HG02938 (cell line): Measurements from ENCODE around the gene UBE3C.
"Not testable (repeated sequence)": the region's sequence is repeated elsewhere in the genome, so short reads cannot be mapped to it uniquely, and the experiment has no call there.

Source experiments
- ATAC-seq: cut with Tn5 transposase; IDR thresholded peaks from one replicate; pipeline ENCODE4 v1.9.1; 2021; ENCODE audit warnings: mild to moderate bottlenecking, moderate library complexity; ENCODE audit not compliant: unreplicated experiment

The UBE3C gene

DNA sequence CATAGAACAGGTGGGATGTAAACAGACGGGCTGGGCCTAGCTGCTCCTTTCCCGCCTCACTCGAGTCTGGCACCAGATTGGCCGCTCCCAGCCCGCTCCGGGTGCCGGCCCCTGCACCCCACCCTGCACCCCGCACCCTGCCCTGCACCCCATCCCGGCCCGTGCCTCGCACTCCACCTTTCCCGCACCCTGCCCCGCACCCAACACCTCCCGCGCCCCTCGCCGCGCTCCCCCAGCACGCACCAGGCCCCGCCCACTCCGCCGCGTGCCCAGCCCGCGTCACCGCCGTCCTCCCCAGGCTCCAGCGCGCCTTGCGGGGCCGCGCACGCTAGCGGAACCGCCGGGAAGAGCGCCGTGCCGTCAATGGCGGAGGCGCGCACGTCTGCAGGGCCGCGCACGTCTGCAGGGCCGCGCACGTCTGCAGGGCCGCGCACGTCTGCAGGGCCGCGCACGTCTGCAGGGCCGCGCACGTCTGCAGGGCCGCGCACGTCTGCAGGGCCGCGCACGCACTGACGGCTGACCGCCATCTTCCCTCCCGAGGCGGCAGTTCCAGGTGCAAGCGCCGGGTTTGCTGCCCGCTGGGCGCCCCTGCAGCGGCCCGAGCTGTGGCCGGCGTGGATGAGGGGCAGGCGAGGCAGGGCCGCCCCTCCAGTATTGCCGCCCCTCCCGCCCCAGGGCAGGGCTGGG lies at the start of gene UBE3C:
Gene UBE3C, plus strand, starts transcription at position 503 of the 687 bp plus-strand sequence. CDS start 347 bp downstream, outside the sequence.
- ATAC-seq, result peak; percentile 63

DNA sequence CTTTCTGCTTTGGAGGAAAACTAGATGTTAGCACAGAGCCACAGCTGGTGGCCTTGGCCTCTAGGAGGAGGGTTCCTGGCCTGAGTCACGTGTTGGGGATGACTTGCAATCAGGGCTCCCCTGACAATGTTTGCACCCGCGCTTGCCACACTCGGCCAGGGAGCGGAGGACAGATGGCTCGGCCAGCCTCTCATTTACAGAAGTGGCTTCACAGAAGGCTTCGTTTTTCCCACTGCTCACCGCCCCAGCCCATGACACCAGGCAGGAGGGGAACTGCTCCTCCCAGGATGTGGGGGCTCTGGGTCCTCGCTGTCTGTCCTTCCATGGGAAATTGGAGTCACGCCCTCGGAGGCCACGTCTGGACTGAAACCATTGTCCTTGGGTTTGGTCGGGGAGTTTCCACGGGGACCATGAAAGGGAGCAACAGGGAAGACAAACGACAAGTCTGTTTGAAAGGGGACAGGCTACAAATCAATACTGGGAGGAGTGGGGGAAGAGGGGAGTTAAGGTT lies 49.6 kb upstream of the UBE3C start:
- ATAC-seq, result no peak

DNA sequence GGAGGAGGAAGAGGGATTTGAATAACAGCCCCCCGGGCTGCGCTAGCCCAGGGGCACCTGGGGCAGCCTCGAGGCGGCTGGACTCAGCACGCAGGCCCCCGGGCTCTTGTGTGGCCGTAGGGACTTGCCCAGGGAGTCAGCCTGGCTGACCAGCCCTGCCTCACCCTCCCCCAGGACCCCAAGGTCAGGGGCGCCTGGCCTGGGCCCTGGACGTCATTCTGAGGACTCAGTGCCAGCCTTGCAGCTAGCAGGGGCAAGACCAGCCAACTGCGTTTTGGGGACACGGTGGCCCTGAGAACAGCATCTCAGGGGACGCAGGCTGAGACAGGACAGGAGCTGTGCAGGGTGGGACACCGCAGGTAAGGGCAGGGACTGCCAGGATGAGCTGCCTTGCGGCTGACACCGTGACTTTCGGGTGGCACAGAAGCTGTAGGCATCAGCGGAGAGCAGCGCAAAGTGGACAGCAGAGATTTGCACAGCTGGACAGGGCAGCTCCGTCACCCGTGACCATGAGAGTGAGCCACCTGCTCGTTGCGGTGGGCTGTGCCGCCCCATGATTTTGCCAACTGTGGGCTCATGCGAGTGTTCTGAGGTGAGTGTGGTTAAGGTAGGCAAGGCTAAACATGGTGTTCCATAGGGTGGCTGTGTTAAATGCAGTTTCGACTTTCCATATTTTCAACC lies 48.1 kb upstream of the UBE3C start:
- ATAC-seq, result no peak

DNA sequence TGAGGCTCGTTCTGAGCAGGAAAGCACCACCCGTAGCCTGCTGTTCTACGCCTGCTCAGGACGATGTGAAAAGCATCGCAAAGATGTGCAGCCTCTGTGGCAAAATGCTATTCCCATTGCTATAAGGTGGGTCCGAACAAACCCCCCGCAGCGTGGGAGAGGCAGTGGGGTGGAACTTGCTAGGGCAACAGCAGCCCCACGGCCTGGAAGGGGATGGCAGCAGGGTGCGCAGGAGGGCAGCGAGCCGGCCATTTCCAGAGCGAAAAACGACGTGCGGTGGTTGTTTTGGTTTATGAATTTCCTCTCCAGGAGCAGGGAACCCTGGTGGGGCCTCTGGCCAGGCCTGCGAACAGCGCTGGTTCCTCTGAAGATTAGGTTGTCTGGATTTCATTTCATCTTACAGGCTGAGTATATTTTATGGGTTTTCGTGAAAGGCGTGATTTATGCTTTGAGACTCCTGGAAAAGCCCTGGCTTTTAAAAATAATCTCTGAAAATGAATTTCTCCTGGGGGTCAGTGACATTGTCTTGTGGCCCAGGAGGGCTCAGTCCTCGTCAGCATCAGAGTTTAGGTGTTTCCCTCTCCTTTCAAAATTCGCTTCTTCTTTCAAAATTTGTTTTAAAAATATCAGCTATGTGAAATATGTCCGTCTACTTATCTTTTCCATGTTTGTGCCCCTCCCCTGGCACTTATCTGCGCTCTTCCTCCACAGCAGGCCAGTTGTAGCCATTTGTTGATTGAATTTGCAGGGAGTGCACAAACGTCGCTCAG lies 42.3 kb upstream of the UBE3C start:
- no peak for ATAC-seq

DNA sequence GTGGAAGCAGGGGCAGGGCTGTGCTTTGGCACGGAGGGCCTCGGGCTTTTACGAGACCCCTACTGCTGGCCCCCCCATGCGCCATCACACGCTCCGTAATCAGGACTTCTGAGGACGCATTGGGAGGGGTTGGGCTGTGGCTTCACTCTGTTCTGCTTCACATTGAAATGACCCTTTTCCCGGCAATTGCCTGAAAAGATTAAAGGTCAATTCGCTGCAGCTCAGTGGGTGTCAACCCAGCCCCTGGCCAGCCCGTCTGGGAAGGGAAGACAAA lies 41.7 kb upstream of the UBE3C start:
- ATAC-seq, result no peak

DNA sequence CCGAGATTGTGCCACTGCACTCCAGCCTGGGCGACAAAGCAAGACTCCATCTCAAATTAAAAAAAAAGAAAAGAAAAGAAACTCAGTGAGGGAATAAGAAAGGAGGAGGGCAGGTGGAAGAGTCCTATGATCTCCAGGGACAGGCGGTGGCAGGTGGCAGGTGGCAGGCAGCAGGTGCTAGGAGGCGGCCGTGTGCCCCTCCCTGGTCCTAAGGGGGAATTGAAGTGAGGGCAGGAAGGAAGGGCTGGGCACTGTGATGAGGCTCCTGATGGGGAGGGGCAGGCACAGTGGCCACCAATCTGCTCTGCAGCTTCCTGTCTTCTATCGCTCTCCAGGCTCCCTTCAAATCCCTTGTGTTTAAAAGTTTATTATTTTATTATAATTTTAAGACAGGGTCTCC lies 41.2 kb upstream of the UBE3C start:
- ATAC-seq, result no peak

DNA sequence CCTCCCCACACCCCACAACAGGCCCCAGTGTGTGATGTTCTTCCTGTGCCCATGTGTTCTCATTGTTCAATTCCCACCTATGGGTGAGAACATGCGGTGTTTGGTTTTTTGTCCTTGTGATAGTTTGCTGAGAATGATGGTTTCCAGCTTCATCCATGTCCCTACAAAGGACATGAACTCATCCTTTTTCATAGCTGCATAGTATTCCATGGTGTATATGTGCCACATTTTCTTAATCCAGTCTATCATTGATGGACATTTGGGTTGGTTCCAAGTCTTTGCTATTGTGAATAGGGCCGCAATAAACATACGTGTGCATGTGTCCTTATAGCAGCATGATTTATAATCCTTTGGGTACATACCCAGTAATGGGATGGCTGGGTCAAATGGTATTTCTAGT lies 38.7 kb upstream of the UBE3C start:
- ATAC-seq, result not testable (repeated sequence)

DNA sequence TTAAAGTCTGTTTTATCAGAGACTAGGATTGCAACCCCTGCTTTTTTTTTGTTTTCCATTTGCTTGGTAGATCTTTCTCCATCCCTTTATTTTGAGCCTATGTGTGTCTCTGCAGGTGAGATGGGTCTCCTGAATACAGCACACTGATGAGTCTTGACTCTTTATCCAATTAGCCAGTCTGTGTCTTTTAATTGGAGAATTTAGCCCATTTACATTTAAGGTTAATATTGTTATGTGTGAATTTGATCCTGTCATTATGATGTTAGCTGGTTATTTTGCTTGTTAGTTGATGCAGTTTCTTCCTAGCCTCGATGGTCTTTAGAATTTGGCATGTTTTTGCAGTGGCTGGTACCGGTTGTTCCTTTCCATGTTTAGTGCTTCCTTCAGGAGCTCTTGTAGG lies 35.1 kb upstream of the UBE3C start:
- ATAC-seq, result not testable (repeated sequence)

DNA sequence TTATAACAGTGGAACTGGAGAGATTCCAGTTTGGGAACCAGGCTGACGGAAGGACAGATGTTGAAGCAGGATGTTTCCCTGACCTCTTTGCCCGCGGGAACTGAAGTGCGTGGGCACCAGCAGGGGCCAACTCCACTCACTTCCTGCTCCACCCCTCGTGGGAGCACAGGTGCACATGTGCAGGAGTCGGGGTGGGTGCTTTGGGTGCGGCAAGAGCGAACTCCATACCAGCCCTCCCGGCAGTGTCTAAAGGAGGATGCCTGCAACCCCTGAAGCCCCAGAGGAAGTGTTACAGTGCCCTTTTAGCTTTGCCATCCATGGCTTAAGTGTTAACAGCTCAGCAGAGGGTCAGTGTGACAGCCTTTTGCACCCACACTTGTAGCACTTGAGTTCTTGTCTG lies 27.4 kb upstream of the UBE3C start:
- ATAC-seq, result no peak

DNA sequence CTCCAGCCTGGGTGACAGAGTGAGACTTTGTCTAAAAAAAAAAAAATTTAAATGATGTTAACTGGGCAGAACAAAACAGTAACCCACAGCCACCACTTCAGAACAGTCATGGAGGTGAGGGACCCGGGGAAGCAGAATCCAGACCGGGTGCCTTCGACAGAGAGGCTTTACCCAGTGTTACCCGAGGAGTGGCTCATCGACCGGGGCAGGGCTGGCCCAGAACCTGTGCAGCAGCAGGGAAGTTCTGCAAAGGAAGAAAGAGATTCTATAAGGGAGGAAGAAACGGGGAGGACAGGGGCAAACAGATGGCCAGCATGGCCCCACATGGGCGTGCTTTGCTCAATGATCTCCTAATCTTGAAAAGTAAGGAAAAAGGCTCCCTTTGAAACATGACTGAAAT lies 26.0 kb upstream of the UBE3C start:
- no peak for ATAC-seq

DNA sequence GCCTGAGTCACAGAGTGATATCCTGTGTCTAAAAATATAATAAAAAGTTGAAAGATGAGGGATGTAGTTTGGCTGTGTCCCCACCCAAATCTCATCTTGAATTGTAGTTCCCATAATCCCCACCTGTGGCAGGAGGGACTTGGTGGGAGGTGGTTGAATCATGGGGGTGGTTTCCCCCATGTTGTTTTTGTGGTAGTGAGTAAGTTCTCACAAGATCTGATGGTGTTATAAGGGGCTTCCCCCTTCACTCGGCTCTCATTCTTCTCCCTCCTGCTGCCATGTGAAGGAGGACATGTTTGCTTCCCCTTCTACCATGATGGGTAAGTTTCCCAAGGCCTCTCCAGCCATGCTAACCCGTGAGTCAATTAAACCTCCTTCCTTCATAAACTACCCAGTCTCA lies 25.1 kb upstream of the UBE3C start:
- ATAC-seq, result no peak

DNA sequence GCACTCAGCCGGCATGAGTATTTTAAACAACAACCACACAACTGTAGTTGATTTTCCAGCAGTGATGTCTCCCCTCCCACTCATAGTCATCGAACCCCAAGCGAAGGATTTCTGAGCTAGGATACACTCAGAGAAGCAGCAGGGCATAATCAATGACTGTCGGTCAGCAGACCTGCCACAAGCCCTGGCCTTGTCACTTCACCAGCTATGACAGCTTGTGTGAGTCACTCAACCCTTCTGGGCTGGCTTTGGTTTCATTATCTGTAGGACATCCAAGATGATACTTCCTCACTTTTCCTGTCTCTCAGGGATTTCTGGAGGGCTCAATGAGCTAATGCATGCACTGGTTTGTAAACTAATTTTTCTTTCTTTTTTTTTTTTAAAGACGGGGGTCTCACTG lies 22.0 kb upstream of the UBE3C start:
- no peak for ATAC-seq

DNA sequence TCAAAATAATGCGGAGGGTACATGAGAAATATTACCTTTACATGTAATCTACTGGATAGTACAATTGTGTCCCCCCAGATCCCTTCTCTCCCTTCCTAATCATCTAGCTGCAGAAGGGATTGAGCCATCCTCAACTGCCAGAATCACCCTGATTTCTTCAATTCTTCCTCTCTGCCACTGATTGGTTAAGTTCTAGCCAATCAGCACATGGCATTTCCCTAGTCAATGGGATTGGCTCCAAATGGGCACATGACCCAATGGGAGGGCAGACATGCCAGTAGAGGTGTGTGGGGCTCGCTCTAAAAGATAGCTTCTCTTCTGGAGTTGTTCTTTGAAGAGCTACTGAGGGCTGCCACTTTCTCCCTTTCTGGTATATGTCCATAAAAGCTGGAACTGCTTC lies 20.9 kb upstream of the UBE3C start:
- no peak for ATAC-seq

DNA sequence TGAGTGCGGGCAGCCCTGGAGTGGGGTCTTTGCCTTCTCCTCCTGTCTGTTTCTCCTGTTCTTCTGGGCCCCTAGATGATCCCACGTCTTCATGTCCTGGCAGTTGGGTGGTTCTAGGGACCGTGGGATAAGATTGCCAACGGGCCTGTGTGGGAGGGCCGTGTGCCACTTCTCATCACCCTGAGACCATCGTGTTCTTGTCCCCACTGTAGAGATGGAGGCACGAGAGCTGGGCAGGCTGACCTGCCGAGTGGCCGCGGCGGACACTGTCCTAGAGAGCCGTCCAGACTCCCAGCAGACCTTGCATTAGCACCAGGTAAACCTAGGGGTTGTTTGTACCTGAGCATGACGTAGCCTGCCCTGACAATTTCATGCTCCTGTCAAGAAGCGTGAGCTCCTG lies 18.5 kb upstream of the UBE3C start:
- ATAC-seq, result no peak

DNA sequence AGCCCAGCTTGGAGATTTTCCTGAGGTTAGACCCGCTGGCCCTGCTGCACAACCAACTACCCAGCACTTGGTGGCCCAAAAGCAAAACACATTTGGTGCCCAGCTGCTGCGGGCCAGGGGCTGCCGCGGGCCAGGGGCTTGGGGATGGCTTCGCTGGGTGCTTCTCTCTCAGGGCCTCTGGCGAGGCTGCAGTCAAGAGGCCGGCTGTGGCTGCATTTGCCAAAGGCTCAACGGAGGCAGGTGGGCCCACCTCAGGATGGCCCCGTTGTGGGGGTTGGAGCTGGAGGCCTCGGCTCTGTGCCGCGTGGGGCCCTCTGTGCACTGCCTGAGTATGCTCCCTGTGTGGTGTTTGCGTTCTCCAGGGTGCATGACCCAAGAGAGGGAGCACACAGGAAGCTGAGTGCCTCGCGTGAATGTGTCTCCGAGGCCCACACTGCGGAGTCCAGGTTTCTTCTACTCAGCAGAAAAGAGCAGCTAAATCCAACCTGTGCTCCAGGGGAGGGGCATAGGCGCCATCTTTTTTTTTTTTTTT lies 17.5 kb upstream of the UBE3C start:
- ATAC-seq, result no peak

DNA sequence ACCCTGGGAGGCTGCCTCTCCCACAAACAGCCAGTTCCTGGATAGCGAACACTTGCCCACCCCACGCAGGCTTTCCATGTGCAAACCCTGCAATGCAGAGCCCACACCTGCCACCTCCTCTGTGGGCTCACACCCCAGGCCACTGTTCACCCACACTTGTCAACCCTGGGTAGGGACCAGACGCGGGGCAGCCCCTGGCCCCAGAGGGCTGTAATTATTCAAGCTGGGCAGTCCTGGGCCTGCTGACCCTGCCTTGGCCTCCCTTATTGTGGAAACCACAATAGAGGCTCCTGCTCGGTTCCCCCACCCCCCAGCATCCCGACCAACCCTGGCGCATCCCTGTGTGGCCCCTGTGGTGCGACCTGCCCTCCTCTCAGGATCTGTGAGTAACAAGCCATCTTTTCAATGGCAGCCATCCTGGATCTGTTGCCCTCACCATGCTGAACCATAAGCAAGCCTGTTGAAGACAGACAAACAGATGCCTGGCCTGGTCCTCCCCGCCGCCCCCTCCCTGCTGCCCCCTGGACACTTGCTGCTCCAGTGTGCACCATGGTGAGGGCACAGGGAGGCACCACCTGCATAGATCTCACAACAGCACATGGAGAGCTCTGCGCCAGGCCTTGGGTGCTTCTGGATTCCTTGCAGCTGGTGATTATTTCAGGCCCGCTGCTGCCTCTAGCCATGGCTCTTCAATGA lies 15.8 kb upstream of the UBE3C start:
- ATAC-seq, result no peak

DNA sequence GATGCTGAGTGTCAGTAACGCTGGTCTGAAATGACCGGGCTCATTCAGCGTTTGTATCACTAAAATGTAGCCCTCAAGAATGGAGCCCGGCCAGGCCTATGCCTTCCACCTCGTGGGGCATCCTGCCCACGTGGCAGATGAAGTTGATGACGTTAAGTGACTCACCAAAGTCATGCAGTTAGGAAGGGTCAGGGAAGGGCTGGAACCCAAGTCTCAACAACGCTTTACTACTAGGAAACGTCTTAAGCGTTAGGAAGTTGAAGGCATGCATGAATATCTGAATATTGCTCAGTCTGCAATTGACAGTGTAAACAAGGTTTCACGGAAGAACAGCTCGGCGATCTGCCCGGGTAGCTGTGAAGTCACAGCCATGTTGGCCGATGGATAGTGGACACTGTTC lies 14.0 kb upstream of the UBE3C start:
- ATAC-seq, result no peak

DNA sequence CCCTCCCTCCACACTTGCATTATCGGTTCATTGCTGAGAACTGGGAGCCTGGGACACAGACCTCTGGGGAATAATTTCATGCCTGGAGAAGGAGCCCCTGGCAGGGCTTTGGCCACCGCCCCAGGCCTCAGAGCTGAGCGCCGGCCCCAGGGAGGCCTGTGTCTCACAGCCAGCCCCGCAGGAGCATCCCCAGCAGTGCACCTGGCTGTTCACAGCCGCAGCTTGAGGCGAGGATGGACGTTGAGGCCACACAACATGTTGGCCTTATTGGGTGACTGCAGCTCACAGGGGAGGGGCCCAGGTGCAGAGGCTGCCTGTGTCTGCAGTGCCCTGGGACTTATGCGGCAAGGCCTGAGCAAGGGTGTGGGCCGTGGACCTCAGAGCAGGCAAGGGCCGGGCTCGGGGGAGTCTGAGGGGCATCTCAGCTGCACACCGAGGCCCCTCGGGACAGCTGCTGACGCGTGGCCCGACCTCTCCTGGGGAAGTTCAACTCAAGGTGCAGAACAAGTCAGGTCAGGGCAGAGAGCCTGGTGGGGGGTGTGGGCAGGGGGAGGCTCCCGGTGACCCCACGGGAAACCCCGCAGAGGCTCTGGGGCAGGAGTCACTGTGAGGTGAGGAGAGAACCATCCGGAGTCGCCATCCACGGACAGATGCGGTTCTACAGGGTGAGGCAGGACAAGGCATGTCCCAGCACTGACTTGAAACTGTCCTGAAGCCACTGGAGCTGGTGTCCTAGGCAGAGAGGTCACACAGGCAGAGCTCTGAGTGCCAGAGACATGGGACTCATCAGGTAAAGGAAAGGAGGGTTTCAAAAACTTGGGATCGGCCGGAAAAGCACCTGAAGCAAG lies 13.1 kb upstream of the UBE3C start:
- no peak for ATAC-seq

DNA sequence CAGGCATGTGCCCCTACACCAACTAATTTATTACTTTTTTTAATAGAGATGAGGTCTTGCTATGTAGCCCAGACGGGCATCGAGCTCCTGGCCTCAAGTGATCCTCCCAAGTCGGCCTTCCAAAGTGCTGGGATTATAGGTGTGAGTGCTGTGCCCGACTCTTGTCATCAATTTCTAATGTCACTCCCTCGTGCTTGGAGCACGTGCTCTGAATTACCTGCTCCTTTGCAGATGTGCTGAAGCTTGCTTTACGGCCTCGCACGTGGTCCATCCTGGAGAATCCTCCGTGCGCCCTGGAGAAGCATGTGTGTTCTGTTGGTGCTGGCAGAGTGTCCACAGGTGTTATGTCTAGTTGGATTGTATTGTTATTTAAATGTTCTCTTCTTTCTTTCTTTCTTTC lies 11.8 kb upstream of the UBE3C start:
- ATAC-seq, result no peak

DNA sequence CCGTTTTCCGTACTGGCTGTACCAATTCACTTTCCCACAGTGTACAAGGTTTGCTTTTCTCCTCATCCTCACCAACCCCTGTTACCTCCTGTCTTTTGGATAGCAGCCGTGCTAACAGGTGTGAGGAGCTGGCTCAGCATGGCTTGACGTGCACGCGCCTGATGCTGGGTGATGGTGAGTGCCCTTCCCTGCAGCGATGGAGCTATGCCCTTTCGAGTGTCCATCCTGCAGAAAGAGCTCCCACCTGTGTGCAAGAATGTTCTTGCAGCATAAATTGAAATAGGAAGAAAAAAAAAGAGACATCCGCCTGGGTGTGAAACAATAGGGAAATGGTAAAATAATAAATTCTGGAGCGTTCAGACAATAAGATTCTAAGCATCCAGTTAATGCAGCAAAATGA lies 9.5 kb upstream of the UBE3C start:
- ATAC-seq, result no peak
